Posterior vena cava (tissue), 2 donors: ENCODE measurements around the gene OR6C6. TPM values are rescaled to one million over a fixed set of nuclear protein-coding genes. Genes with fewer than 3 reads are reported as not detected.
"Not testable (repeated sequence)": the region's sequence is repeated elsewhere in the genome, so short reads cannot be mapped to it uniquely, and the experiment has no call there.

Experiments used
- DNase-seq: peaks from one replicate; pipeline ENCODE4 v3.0.0-alpha.2; 2020; ENCODE audit warnings: low spot score
- intact Hi-C, 2 donors: fragments of 100-400 bp; cut with DNase I; formaldehyde crosslinking; loops; one replicate each; pipeline versions ENCODE4 v1.14.1 to v1.14.2; 2022 to 2023
- long read RNA-seq, 2 donors: library from polyadenylated mRNA; unstranded; transcript quantifications; one replicate each; pipeline ENCODE4 v2.0.0, GENCODE V29; 2020 to 2021
- total RNA-seq, 2 donors: library from RNA; stranded (reverse); fragmentation: NEBNext Ultra II Directional; extraction: Animal tissue kit (Norgen Biotek cat#: 25700); gene quantifications; one replicate each; pipeline ENCODE4 v1.2.1, GENCODE V29; 2021
- donor health status: DM: yes; HTN: yes; CAD: no.
- donor health status: DM: yes; HTN: yes; CAD: no.

Gene OR6C6
- not detected for total RNA-seq
- long read RNA-seq, donor 1 = 0 reads
- long read RNA-seq, donor 2 = 0 reads

GRCh38 chr12:55296469-55296868 is at the start of gene OR6C6:
TSS of gene OR6C6 (minus strand) at chr12:55296569. CDS start at chr12:55295232, 1,337 bp downstream.
- DNase-seq = no peak
- intact Hi-C loops = no loop called here

- intact Hi-C loops = no loop called here
- DNase-seq = no peak
Observed at GRCh38 chr12:55336002-55336401, 39.6 kb upstream of the OR6C6 start.

DNA sequence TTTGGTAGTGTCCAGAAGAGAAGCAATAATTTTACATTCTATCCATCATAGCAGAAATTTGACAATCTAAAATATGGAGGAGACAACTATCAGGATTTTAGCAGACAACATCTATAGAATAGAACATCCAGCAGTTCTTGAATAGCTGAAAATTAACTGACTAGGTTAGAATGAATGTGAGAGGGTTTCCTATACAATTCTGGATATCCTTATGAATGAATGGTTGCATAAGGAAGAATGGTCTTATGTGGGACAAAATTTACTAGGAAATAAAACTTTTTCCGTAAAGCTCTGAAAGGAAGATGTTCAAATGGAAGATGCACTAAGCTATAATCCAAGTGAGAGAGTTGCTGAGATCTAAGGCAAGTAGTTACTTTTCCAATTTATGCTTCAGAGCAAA is 34.1 kb upstream of the OR6C6 start, which contains the start of gene OR6C3:
OR6C3 (plus strand) TSS at position 301 of the 400 bp plus-strand sequence. CDS start 955 bp downstream, outside the sequence.
- intact Hi-C loops = no loop called here
- no peak for DNase-seq

DNA sequence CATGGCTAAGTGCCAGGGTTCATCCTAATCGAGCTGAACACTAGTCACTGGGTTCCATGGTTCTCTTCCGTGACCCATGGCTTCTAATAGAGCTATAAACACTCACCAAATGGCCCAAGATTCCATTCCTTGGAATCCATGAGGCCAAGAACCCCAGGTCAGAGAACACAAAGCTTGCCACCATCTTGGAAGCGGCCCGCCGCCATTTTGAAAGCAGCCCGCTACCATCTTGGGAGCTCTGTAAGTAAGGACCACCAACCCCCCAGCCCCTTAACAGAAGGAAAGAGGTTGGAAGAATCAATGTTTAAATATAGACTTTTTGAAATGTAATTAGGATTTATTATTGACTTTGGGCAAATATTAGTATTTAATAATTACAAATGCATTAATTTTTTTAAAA is 29.4 kb upstream of the OR6C6 start:
- DNase-seq, intact Hi-C loops: not testable (repeated sequence)

DNA sequence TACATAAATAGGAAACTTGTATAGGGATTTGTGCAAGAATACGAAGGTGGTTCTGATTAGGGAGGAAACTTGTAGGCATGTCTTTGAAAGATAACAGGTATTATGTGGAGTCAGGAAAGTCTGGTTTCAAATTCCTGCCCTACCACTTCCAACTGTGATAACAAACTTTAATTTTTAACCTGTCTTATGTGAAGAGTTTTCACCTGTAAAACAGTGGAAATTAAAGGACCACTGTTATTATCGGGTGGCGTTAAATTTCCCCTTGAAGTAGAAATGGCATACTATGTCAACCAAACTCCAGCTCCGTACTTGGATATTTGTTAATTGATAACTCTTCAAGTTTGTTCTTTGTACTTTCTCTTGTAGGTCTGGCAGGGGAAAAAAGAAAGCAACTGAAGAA is 23.8 kb upstream of the OR6C6 start:
- intact Hi-C loops = no loop called here
- DNase-seq = no peak

DNA sequence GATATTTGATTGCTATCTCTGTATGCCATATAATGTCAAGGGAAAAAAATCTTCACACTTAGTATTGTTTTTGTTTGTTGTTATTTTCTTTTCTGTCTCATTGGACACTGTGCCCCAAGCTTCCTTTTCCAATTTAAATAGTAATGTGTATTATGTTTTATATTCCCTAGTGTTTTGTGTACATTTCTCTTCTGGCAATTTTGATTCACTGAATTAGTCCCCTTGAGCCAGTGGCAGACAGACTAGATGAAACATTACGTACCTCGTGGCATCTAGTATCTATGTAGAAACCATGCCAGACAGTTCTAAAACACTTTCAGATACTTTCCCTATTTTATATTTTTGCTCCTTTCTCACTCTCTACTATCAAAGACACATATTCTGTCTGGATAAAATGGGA is 17.7 kb upstream of the OR6C6 start, which contains the start of gene OR6C1:
OR6C1 (plus strand) TSS at position 301 of the 400 bp plus-strand sequence. CDS start 6,257 bp downstream, outside the sequence.
- no peak for DNase-seq
- intact Hi-C loops = no loop called here

DNA sequence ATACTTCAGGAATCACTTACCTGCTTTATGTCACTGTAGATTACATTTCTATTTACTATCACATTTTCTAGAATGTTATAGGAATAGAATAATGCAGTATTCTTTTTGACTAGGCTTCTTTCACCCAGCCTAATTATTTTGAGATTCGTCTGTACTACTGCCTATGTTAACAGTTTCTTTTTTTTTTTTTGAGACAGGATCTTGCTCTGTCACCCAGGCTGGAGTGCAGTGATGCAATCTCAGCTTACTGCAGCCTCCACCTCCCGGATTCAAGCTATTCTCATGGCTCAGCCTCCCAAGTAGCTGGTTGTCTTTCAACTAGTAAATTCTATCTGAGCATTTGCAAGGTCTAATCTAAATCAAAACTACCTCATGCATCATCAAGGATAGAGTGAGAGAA is 6.4 kb downstream of the OR6C6 start:
- intact Hi-C loops = no loop called here

GRCh38 chr12:55280991-55281390 is 15.4 kb downstream of the OR6C6 start:
- intact Hi-C loops = no loop called here
- no peak for DNase-seq

More for the DNA sequence above, 6.4 kb downstream of the OR6C6 start:
- DNase-seq = no peak

DNA sequence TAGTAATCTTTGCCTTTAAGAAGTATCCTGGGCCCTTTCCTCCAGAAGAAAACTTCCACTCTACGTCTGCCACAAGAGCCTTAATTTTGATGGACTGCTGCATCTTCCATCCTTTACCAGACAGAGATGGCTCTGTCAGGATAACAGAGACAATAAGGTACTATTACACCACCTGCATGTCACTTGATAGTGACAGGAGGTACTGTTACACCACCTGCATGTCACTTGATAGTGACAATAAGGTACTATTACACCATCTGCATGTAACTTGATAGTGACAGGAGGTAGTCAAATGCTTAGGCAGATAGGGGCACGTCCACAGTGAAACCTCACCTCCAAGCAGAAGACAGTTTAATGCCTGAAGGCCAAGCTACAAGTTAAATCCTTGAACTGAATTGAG is 38.1 kb downstream of the OR6C6 start:
- no peak for DNase-seq
- intact Hi-C loops = no loop called here

- intact Hi-C loops = no loop called here
- no peak for DNase-seq
Observed at GRCh38 chr12:55256831-55257230, 39.5 kb downstream of the OR6C6 start.

DNA sequence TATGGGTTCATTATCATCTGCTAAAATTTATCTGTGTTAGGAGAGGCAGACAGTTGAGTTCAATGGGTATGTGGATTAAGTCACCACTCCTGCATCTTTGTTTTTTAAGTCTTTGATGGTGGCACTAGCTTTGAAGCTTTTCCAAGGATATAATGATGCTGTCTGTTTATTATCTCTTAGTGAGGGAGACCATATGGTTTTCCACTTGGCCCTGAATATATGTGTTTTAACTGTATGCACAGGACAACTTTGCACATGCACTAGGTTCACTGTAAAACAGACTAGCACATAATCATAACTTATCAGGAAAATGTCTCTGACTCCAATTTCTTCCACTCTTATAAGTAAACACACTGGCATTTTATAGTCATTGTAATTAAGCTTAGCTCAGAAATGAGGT is 43.1 kb downstream of the OR6C6 start:
- no peak for DNase-seq
- intact Hi-C loops = no loop called here

GRCh38 chr12:55250944-55251343 is 45.4 kb downstream of the OR6C6 start:
- DNase-seq = no peak
- intact Hi-C loops = no loop called here

DNA sequence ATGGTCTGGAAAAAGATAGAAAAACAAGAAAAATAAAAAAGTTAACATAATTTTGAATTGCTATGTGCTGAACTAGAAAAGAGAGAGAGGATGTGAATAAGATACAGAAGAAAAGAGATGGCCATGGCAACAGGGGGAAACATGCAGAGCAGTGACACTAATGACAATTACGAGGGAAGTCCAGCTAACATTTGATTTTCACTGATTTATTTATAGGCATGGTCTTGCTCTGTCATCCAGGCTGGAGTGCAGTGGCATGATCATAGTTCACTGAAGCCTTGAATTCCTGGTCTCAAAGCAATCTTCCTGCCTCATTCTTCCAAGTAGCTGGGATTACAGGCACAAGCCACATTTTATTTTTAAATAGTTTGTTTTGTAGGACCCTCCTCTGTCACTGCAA is 50.2 kb downstream of the OR6C6 start:
- DNase-seq = no peak
- intact Hi-C loops = no loop called here

DNA sequence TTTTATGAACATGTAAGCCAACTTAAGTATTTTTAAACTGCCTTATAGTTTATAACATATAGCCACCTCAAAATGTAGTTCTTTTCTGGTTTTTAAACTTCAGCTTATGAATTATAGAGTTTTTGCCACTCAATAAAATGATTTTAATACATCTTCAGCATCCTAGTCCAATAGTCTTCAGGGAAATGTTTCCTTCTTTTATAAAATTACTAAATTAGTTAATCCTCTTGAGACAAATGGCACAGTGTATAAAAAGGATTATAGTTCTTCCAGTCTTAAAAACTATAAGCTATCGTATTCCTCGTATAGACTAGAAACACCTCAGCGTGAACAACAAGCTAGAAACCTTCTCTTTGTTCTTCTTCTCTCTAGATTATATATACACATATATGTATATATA is 52.1 kb downstream of the OR6C6 start, which contains the start of gene OR6C74:
OR6C74 (plus strand) TSS at position 301 of the 400 bp plus-strand sequence. CDS start 2,679 bp downstream, outside the sequence.
- intact Hi-C loops = no loop called here
- no peak for DNase-seq

Other genes with a start within 250 kb of the OR6C6 start
- not detected for gene OR9K2, start 170.2 kb downstream of the OR6C6 start, total RNA-seq
- not detected for gene OR10A7, start 75.5 kb downstream of the OR6C6 start, total RNA-seq
- not detected for gene OR6C74, start 52.0 kb downstream of the OR6C6 start, total RNA-seq
- gene OR6C1, start 17.8 kb upstream of the OR6C6 start, total RNA-seq = not detected
- not detected for gene OR6C3, start 34.2 kb upstream of the OR6C6 start, total RNA-seq
- not detected for gene OR6C75, start 66.4 kb upstream of the OR6C6 start, total RNA-seq
- gene OR6C65, start 104.0 kb upstream of the OR6C6 start, total RNA-seq = not detected
- not detected for gene OR6C76, start 129.7 kb upstream of the OR6C6 start, total RNA-seq
- not detected for gene OR6C2, start 147.5 kb upstream of the OR6C6 start, total RNA-seq
- not detected for gene OR6C70, start 173.6 kb upstream of the OR6C6 start, total RNA-seq
- gene OR6C68, start 195.8 kb upstream of the OR6C6 start, total RNA-seq = not detected